GM10847 (cell line): ENCODE results near the gene CCT2.

ENCODE experiments used
- POLR2A ChIP-seq: IDR thresholded peaks from 2 replicates; pipeline ENCODE4 v1.6.1; 2011; ENCODE audit not compliant: insufficient read length; ENCODE audit errors: extremely low read depth

Gene CCT2

GRCh38 chr12:69585189-69586062, at the start of gene CCT2:
CCT2 (plus strand) TSS chr12:69585459; CDS start chr12:69585522, 63 bp downstream.
- TF ChIP-seq POLR2A = peak; percentile 90

DNA sequence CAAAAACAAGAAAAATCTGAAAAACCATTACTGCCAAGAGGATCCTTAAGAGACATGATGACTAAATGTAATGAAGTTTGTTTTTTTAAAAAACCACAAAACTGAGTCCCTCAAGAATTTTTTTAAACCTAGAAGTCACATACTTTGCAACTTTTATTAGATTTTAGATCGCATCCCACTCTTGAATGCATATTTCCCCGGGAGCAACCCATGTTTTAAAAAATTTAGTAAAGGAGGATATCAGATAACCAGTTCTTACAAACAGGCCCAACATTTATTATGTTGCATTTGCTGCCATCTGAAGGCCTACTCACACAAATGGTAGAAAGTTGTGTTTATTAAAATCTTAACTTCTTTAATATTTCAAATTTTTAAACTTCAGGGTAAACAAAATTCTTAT, 44.3 kb upstream of the CCT2 start:
- no peak for TF ChIP-seq POLR2A

- TF ChIP-seq POLR2A = no peak
These were observed 41.2 kb upstream of the CCT2 start for GRCh38 chr12:69544087-69544486.

DNA sequence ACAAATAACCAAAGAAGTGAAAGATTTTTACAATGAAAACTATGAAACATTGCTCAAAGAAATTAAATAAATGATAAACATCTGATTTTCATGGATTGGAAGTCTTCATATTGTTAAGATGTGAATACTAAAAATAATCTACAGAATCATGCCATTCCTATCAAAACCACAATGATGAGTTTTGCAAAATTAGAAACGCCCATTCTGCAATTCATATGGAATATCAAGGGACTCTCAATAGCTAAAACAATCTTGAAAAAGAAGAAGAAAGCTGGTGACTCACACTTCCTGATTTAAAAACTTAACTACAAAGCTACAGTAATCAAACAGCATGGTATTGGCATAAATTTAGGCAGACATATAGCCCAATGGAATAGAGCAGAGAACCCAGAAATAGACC, 40.2 kb upstream of the CCT2 start:
- TF ChIP-seq POLR2A = no peak

DNA sequence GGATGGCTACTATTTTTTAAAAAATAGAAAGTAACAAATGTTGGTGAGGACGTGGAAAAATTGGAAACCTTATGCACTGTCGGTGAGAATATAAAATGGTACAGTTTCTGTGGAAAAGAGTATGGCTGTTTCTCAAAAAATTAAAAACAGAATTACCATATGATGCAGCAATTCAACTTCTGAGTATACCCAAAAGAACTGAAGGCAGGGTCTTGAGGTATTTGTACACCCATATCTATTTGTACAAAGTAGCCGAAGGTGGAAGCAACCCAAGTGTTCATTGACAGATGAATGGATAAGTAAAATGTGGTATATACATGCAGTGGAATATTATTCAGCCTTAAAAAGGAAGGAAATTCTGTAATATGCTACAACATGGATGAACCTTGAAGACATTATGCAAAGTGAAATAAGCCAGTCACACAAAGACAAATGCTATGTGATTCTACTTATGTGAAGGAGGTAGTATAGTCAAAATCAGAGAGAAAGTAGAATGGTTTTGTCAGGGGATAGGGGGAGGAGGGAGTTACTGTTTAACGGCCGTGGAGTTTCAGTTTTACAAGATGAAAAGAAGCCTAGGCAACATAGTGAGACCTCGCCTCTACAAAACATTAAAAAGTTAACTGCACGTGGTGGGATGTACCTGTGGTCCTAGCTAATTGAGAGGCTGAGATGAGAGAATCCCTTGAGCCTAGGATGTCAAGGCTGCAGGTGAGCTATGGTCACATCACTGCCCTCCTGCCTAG, 38.4 kb upstream of the CCT2 start:
- TF ChIP-seq POLR2A = no peak

GRCh38 chr12:69548687-69549086, 36.6 kb upstream of the CCT2 start:
- TF ChIP-seq POLR2A = no peak

DNA sequence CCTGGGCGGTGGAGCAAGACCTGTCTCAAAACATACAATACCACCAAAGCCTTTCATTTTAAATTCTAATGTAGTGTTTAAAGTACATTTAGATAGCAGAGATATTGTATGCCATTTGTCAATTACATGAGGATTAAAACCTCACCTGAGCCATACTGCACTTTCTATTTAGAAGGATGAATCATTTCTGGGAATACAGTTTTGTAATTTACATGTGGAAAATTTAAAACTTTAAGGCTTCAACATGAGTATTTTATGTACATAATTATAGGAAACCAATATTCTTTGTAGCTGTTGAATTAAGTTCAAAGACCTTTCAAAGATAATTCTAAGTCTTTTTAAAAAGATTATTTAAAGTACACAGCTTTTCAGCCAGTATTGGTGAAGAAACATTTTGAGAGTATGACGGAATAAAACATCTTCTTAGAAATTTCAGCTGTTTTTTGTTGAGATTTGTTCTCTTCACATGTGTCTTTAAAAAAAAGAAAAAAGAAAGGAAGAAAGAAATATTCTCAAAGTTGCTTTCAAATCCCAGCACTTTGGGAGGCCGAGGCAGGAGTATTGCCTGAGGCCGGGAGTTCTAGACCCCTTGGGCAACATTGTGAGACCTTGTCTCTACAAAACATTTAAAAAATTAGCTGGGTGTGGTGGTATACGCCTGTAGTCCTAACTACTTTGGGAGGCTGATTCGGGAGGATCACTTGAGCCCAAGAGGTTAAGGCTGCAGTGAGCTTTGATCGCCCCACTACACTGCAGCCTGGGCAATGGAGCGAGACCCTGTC, 34.5 kb upstream of the CCT2 start:
- TF ChIP-seq POLR2A = no peak

DNA sequence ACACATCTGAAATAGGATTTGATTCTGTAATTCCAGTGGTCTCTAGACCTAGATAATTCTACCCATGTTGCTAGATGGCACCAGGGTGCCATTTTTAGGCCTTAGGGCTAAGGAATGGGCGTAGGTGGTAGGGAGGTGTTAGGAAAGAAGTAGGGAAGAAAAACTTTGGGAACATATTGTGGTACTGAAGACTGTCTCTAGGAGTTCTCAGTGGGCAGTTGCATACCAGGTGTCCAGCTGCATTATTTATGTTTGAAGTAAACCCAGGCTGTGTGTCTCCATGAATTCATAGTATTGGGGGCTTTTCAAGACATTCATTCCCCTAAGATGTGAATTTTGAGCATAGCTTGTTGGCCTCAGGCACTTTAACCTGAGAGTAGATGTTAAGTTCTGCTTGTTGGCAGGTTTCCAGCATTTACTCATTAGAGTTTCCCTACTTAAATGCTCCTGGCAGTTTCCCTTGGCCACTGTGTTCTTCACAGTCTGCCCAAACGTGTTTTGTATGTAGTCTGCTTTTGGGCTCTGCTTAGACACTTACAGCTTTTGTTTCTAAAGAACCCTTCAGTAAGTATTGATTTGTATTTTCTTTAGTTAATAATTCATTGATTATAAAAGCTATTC, 31.5 kb upstream of the CCT2 start:
- TF ChIP-seq POLR2A = no peak

DNA sequence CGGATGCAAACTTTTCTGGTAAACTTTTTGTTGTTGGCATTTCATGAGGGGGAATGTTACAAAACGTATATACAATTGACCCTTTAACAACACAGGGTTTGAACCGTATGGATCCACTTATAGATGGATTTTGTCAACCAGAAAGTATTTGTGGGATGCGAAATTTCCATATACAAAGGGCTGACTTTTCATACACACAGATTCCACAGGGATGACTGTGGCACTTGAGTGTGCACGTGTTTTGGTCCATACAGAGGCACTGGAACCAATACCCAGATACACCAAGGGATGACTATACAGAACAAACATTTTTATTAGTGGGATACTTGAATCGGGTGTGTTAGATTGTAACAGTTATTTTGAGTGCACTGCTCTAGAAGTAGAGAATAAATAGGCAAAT, 29.8 kb upstream of the CCT2 start:
- TF ChIP-seq POLR2A = no peak

DNA sequence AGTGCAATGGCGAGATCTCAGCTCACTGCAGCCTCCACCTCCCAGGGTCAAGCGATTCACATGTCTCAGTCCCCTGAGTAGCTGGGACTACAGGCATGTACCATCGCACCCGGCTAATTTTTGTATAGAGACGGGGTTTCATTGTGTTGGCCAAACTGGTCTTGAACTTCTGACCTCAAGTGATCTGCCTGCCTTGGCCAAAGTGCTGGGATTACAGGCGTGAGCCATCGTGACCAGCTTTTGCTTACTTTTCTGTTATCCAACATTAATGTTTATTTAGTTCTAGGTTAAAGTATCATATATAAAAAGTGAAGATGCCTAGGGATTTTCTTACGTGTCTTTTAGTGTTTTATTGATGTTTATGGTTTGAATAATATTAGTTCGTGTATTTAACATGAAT, 28.9 kb upstream of the CCT2 start:
- no peak for TF ChIP-seq POLR2A

DNA sequence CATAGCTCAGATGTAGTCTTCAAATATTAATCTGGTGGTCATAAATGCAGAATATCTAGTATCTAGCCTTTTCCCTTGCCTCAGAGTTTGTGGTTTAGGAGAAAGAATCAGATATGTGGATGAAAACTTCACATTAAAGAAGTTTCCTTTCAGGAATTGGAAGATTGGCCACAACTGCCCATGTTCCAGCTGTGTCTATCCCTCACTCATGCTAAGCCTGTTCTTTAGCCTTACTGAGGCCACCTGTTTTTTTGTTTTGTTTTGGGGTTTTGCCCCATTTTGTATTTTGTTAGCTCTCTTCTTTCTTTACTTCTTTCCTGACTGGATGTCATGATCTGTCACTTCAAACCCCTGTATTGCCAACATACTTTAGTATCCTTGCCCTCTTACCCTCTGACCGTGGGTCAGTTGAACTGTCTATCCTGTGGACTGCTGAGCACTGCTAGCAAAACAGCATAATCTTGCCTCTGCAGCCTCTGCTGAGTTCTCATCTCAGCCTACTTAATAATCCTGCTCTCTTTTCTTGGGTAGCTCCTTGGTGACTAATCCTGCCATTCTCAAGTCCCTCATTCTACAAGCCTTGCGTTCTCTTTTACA, 22.0 kb upstream of the CCT2 start:
- no peak for TF ChIP-seq POLR2A

DNA sequence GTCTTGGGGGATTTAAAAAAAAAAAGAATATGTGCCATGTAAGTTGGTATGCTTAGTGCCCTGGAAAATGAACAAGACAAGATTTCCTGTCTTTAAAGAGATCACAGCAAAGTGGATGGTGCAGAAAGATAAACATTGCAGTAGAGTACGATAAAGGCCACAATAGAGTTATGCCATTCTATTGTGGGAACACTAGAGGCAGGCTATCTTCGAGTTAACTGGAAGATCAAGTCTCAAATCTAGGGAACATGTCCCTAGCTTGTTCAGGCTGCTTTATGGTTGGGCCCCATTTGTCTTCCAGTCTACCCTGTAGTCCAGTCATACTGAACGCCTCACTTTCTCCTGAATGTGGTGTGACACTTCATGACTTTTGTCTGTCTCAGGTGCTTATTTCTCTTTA, 18.7 kb upstream of the CCT2 start:
- no peak for TF ChIP-seq POLR2A

GRCh38 chr12:69569236-69569635, 16.0 kb upstream of the CCT2 start:
- TF ChIP-seq POLR2A = no peak

- no peak for TF ChIP-seq POLR2A
These were observed 15.2 kb upstream of the CCT2 start for GRCh38 chr12:69570000-69570516.

DNA sequence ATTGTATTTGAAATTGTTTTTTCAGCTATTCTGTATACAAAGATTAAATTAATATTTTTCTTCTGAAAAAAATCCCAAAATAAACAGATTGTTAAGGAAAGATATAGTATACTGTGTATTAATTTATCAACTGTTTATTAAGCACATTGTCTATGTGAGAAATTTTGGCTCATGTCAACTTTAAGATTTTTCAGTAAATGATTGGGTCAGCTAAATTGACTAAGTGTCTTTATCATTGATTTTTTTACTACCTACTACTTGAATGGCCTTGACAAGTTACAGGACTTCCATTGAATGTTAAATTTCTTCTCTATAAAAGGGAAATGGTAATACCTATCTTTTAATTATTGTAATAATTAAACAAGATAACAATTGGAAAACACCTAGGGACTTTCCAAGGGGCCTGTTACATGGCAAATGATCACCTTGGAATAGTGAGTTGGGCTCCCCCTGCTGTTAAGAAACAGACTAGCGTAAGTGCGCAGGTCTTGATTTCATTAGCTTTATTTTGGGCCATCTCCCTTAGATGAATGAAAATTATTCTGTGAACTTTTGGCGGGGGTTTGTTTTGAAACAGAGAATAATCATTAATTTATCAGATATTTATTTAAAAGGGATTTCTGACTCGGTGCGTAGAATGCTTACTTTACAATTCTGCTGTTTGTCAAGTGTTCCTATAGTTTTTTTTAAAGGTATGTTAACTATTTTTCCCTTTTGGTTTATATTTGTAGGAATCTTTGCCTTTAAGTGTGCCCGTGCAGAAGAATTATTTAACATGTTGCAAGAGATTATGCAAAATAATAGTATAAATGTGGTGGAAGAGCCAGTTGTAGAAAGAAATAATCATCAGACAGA, 14.5 kb upstream of the CCT2 start:
- no peak for TF ChIP-seq POLR2A
